Osteocyte (in vitro differentiated cells): Measurements from ENCODE around the gene AP4E1. TPM values are rescaled to one million over a fixed set of nuclear protein-coding genes. Genes with fewer than 3 reads are reported as not detected.

Source experiments
- DNase-seq: peaks from one replicate; pipeline ENCODE4 v3.0.0; 2021; ENCODE audit warnings: mixed read lengths; ENCODE audit not compliant: unreplicated experiment; ENCODE audit errors: extremely low spot score
- H3K27ac Mint-ChIP-seq: one replicate; pipeline ENCODE4 v1.8.0; 2021; ENCODE audit warnings: mild to moderate bottlenecking, mixed read lengths; ENCODE audit not compliant: unreplicated experiment
- H3K27me3 Mint-ChIP-seq: one replicate; pipeline ENCODE4 v1.8.0; 2021; ENCODE audit warnings: mixed read lengths; ENCODE audit not compliant: unreplicated experiment
- H3K36me3 Mint-ChIP-seq: one replicate; pipeline ENCODE4 v1.8.0; 2021; ENCODE audit warnings: mixed read lengths; ENCODE audit not compliant: unreplicated experiment
- H3K4me1 Mint-ChIP-seq: one replicate; pipeline ENCODE4 v1.8.0; 2021; ENCODE audit warnings: mixed read lengths; ENCODE audit not compliant: unreplicated experiment
- H3K4me3 Mint-ChIP-seq: one replicate; pipeline ENCODE4 v1.8.0; 2021; ENCODE audit warnings: mild to moderate bottlenecking, moderate library complexity, mixed read lengths; ENCODE audit not compliant: unreplicated experiment
- H3K9me3 Mint-ChIP-seq: one replicate; pipeline ENCODE4 v1.8.0; 2021; ENCODE audit warnings: mixed read lengths; ENCODE audit not compliant: unreplicated experiment
- long read RNA-seq: library from polyadenylated mRNA; unstranded; transcript quantifications from one replicate; pipeline ENCODE4 v2.0.0, GENCODE V29; 2021
- total RNA-seq: library from RNA; stranded (reverse); gene quantifications from 2 replicates; pipeline ENCODE4 v1.2.1, GENCODE V29; 2021
- TF ChIP-seq, protein P1 (sequence below): fragments of 200-600 bp; sonication (generic); IDR thresholded peaks from 2 replicates; pipeline ENCODE4 v1.5.0; 2021; ENCODE audit warnings: antibody characterized with exemption, mild to moderate bottlenecking, moderate library complexity

AP4E1 gene
- total RNA-seq = 12.3 and 12.4 TPM in 2 replicates
- long read RNA-seq, partial matches to known transcripts = 6 of 7 reads
- long read RNA-seq, other reads (novel, unspliced or antisense) = 1 of 7 reads

DNA sequence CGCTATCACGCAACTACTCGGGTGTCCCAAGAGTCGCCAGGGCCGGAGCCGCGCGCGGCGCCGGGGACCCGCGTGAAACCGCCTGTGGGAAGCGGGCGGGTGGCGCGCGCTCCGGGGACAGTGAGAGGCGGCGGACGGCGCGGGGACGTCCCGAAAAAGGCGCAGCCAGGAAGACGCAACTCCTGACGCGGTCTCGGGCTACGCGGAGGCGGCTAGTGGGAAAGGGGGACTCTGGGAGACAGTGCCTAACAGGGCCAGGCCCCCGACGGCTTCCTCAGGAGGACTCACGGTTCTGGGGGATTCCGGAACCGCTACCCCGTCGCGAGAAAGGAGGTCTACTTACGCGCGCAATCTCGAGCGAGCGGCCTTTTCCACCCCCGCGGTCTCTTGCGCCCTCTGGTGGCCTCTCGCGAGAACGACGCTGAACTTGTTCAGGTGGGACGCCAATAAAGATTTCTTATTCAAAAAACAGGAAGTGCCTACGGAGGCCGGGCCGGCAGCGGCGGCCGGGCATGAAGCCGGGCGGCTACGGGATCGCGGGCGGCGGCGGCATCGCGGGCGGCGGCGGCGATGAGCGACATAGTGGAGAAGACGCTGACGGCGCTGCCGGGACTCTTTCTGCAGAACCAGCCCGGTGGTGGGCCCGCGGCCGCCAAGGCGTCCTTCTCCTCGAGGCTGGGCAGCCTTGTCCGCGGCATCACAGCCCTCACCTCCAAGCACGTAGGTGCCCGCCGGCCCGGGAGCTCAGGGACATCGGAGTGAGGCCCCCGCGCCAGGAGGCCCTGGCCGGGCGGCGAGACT lies at the start of gene AP4E1:
Gene AP4E1 (plus strand): TSS at position 475 of the 801 bp plus-strand sequence. CDS start 96 bp downstream, at position 571.
- Mint-ChIP-seq H3K36me3 (peaks cover 6% of the 10 kb centered on the region), H3K9me3 (no peaks in the 10 kb centered on the region), H3K27ac (peak within 1 kb of the TSS; percentile 93), H3K4me1 (peaks cover 35% of the 10 kb centered on the region), H3K4me3 (peak within 1 kb of the TSS; percentile 90), H3K27me3 (no peaks in the 10 kb centered on the region)
- TF ChIP-seq, protein P1, sequence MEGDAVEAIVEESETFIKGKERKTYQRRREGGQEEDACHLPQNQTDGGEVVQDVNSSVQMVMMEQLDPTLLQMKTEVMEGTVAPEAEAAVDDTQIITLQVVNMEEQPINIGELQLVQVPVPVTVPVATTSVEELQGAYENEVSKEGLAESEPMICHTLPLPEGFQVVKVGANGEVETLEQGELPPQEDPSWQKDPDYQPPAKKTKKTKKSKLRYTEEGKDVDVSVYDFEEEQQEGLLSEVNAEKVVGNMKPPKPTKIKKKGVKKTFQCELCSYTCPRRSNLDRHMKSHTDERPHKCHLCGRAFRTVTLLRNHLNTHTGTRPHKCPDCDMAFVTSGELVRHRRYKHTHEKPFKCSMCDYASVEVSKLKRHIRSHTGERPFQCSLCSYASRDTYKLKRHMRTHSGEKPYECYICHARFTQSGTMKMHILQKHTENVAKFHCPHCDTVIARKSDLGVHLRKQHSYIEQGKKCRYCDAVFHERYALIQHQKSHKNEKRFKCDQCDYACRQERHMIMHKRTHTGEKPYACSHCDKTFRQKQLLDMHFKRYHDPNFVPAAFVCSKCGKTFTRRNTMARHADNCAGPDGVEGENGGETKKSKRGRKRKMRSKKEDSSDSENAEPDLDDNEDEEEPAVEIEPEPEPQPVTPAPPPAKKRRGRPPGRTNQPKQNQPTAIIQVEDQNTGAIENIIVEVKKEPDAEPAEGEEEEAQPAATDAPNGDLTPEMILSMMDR = peak; percentile 94
- peak; percentile 97 for DNase-seq

DNA sequence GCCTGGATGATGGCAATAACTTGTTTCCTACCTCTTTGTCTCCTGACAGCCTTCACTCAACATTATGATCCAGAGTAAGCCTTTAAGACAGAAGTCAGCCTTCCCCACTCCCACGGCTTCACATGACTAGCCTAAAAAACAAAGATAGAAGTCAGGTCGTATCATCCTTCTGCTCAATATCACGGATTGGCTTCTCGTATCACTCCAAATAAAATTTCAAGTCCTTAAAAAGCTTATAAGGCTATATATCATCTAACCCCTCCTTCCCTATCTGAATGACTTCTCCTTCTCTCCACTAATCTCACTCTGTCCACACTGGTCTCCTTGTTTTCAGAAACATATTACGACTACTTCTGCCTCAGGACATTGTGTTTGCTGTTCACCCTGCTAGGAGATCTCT lies 47.7 kb upstream of the AP4E1 start:
- Mint-ChIP-seq H3K9me3 (no peaks in the 10 kb centered on the region), H3K27ac (no peak overlapping the region), H3K4me3 (no peak overlapping the region), H3K27me3 (peaks cover 6% of the 10 kb centered on the region), H3K4me1 (peaks cover 26% of the 10 kb centered on the region), H3K36me3 (no peaks in the 10 kb centered on the region)
- DNase-seq = no peak
- TF ChIP-seq, protein P1 = no peak

DNA sequence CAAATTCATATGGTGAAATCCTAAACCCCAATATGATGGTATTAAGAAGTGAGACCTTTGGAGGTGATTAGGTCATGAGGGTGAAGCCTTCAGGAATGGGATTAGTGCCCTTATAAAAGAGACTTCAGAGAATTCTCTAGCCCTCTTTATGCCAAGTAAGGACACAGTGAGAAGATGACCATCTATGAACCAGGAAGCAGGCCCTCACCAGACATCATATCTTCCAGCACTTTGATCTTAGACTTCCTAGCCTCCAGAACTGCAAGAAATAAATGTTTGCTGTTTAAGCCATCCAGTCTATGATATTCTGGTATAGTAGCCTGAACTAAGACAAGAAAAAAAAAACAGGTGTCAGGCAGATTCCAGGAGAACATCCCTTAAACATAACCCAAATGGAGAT lies 45.9 kb upstream of the AP4E1 start:
- H3K9me3 Mint-ChIP-seq = no peaks in the 10 kb centered on the region
- no peaks in the 10 kb centered on the region for H3K36me3 Mint-ChIP-seq
- H3K4me3 Mint-ChIP-seq = no peak overlapping the region
- H3K27me3 Mint-ChIP-seq = peaks cover 6% of the 10 kb centered on the region
- DNase-seq = no peak
- no peak overlapping the region for H3K27ac Mint-ChIP-seq
- peaks cover 15% of the 10 kb centered on the region for H3K4me1 Mint-ChIP-seq
- TF ChIP-seq, protein P1 = no peak

DNA sequence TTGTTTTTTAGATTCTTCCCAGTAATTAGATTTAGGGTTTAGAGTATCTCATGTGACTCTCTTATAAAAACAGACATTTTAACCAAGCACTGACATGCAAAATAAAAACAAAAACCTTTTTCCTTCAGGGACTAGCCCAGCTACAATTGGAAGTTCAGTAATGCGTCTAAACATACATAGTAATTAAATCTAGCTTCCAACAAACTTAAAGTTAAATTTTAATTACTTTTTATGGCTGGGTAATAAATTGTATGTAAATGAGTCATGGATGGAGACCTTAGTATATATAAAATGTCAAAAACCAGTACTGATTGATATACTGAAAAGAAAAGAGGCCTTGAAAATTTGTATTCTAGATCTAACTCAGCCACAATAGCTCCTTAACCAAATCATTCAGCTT lies 43.6 kb upstream of the AP4E1 start:
- Mint-ChIP-seq H3K27me3 (peaks cover 9% of the 10 kb centered on the region), H3K9me3 (no peaks in the 10 kb centered on the region), H3K27ac (peak overlapping the region; percentile 28), H3K4me1 (peaks cover 7% of the 10 kb centered on the region), H3K4me3 (no peak overlapping the region), H3K36me3 (no peaks in the 10 kb centered on the region)
- TF ChIP-seq, protein P1 = no peak
- DNase-seq = no peak

DNA sequence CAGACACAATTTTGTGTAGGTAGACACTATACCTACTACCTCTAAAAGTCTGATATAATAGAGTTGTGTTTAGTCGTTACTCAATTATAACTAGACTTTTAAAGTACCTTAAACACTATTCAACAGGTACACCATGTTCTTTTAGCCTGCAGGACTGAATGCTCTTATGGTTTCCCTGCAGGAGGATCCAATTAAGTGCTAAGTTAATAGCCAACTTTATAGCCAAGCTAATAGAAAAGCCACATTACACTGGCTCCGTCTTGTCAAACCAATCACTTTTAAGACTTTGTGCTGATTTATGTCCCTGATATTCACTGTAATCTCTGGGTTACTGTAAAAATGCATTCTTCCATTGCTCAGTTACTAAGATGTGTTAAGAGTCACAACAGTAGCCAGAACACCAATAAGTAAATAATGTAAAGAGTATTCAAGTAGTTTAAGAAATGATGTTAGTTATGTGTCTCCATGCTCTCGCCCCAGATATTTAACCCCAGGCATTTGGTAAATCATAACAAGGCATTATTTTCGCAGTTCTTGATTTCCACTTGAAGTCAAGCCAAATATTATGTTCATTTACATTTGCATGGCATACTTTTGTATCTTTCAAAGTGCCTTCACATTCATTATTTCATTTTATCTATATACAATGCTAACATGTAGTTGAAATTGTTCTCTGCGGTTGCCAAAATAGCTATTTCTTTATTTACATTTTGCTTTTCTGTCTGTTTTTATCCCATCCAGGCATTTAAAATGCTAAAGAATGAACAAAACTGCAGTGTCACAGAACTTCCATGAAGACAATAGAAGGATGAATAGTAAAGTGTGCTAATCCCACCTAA lies 42.7 kb upstream of the AP4E1 start:
- H3K4me1 Mint-ChIP-seq = peaks cover 7% of the 10 kb centered on the region

More for the DNA sequence above, 42.7 kb upstream of the AP4E1 start:
- Mint-ChIP-seq H3K27me3 (peaks cover 17% of the 10 kb centered on the region), H3K4me3 (no peak overlapping the region), H3K27ac (no peak overlapping the region), H3K9me3 (no peaks in the 10 kb centered on the region), H3K36me3 (no peaks in the 10 kb centered on the region)
- TF ChIP-seq, protein P1 = no peak
- DNase-seq = no peak
